Keratinocyte (primary cell): Measurements from ENCODE around the gene ROBO2.

ENCODE experiments used
- CTCF ChIP-seq, 3 experiments: IDR thresholded peaks in 1 of 3; conservative IDR thresholded peaks in 1 of 3; optimal IDR thresholded peaks in 1 of 3; 2 replicates in 2 of 3; 3 replicates in 1 of 3; pipeline versions ENCODE3 to v1.5.1; 2011; ENCODE audit warnings: low read length in 3 of 3, mild to moderate bottlenecking in 3 of 3, moderate library complexity in 2 of 3, control low read depth in 1 of 3, inconsistent platforms in 1 of 3; ENCODE audit not compliant: insufficient read depth in 2 of 3; ENCODE audit errors: extremely low read depth in 1 of 3
- EZH2 ChIP-seq: IDR thresholded peaks from one replicate; pipeline ENCODE4 v1.6.1; 2012; ENCODE audit warnings: inconsistent platforms, mild to moderate bottlenecking, low read length, moderate library complexity

- TF ChIP-seq CTCF (optimal IDR thresholded peaks at IDR 0.05 in 1 of 3, IDR thresholded peaks at IDR 0.05 in 1 of 3, conservative IDR thresholded peaks at IDR 0.05 in 1 of 3; ENCODE audit: extremely low read depth in 1 of 3, insufficient read depth in 2 of 3, low read length in 3 of 3) (no peak), EZH2 (no peak)
These were observed 337.8 kb downstream of the ROBO2 start for GRCh38 chr3:77377717-77378116.
